PFSK-1 (cell line): ENCODE data around the gene DOK1.

Experiments
- FOXP2 ChIP-seq: optimal IDR thresholded peaks from 2 replicates; pipeline ENCODE3; 2011; ENCODE audit warnings: borderline replicate concordance, control low read depth, inconsistent platforms; ENCODE audit not compliant: insufficient read depth; ENCODE audit errors: extremely low read length, extremely low read depth
- POLR2AphosphoS5 ChIP-seq: IDR thresholded peaks from 2 replicates; pipeline ENCODE4 v1.6.1; 2012; ENCODE audit warnings: low read depth, mild to moderate bottlenecking, control low read depth, low read length, moderate library complexity
- REST ChIP-seq, 2 experiments: IDR thresholded peaks; 2 replicates each; pipeline versions ENCODE4 v1.6.1 to v1.8.0; 2011 to 2012; ENCODE audit warnings: low read depth in 2 of 2, low read length in 2 of 2, control low read depth in 1 of 2, inconsistent platforms in 1 of 2, mild to moderate bottlenecking in 1 of 2, moderate library complexity in 1 of 2; ENCODE audit not compliant: insufficient read depth in 1 of 2
- SIN3A ChIP-seq: IDR thresholded peaks from 2 replicates; pipeline ENCODE4 v1.6.1; 2012; ENCODE audit warnings: mild to moderate bottlenecking, low read length, moderate library complexity, borderline replicate concordance; ENCODE audit not compliant: insufficient read depth
- TAF1 ChIP-seq: IDR thresholded peaks from 2 replicates; pipeline ENCODE4 v1.6.1; 2012; ENCODE audit warnings: low read length, control low read depth, borderline replicate concordance; ENCODE audit not compliant: insufficient read depth

The DOK1 gene

GRCh38 chr2:74514368-74515270 is 39.9 kb upstream of the DOK1 start, which contains the start of gene TLX2:
TSS of gene TLX2 (plus strand) at chr2:74514450. CDS start at chr2:74514807, 357 bp downstream.
- TF ChIP-seq TAF1 (no peak), REST (IDR thresholded peaks at IDR 0.05; ENCODE audit: insufficient read depth in 1 of 2, low read depth in 2 of 2, low read length in 2 of 2) (no peak), SIN3A (no peak), FOXP2 (no peak), POLR2AphosphoS5 (no peak)

GRCh38 chr2:74515271-74515980 is 39.1 kb upstream of the DOK1 start:
- TF ChIP-seq SIN3A: no peak
- TF ChIP-seq POLR2AphosphoS5: no peak
- TF ChIP-seq TAF1: no peak
- no peak for TF ChIP-seq REST (IDR thresholded peaks at IDR 0.05; ENCODE audit: insufficient read depth in 1 of 2, low read depth in 2 of 2, low read length in 2 of 2)
- TF ChIP-seq FOXP2: no peak

- TF ChIP-seq POLR2AphosphoS5: no peak
- TF ChIP-seq TAF1: no peak
- no peak for TF ChIP-seq REST (IDR thresholded peaks at IDR 0.05; ENCODE audit: insufficient read depth in 1 of 2, low read depth in 2 of 2, low read length in 2 of 2)
- TF ChIP-seq FOXP2: no peak
- no peak for TF ChIP-seq SIN3A
Observed at GRCh38 chr2:74515981-74516633, 38.4 kb upstream of the DOK1 start.

GRCh38 chr2:74516650-74517049 is 37.9 kb upstream of the DOK1 start:
- TF ChIP-seq FOXP2: no peak
- TF ChIP-seq REST (IDR thresholded peaks at IDR 0.05; ENCODE audit: insufficient read depth in 1 of 2, low read depth in 2 of 2, low read length in 2 of 2): no peak
- no peak for TF ChIP-seq SIN3A
- no peak for TF ChIP-seq POLR2AphosphoS5
- TF ChIP-seq TAF1: no peak
